Breast epithelium (tissue), 3 donors: ENCODE measurements around the gene MAGI3.

Experiments used
- POLR2A ChIP-seq: fragments of 450-650 bp; IDR thresholded peaks from one replicate; pipeline ENCODE4 v1.6.1; 2016; ENCODE audit warnings: antibody characterized with exemption, mild to moderate bottlenecking, moderate library complexity
- TF ChIP-seq, protein P1 (sequence below), 3 donors: fragments of 450-650 bp; IDR thresholded peaks; one replicate each; pipeline ENCODE4 v1.5.1; 2016 to 2017; ENCODE audit warnings: antibody characterized with exemption in 3 of 3, mild to moderate bottlenecking in 3 of 3, moderate library complexity in 3 of 3

DNA sequence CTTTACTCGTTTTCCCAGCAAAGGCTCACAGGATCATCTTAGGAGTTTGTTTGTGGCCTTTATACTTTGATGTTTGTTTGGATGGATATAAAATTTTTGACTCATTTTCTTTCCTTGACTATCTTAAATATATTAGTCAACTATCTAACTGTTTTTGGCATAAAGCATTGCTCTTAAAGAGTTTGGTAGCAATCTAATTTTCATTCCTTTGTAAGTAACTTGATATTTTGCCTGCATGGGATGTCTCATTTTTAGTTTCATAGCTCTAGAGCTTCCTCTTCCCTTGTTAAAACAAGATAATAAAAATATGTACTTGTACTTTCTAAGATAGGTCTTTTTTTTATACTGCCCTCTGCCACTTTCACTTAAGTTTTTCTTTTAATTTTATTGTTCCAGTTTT, 161.9 kb downstream of the MAGI3 start:
- TF ChIP-seq, protein P1, sequence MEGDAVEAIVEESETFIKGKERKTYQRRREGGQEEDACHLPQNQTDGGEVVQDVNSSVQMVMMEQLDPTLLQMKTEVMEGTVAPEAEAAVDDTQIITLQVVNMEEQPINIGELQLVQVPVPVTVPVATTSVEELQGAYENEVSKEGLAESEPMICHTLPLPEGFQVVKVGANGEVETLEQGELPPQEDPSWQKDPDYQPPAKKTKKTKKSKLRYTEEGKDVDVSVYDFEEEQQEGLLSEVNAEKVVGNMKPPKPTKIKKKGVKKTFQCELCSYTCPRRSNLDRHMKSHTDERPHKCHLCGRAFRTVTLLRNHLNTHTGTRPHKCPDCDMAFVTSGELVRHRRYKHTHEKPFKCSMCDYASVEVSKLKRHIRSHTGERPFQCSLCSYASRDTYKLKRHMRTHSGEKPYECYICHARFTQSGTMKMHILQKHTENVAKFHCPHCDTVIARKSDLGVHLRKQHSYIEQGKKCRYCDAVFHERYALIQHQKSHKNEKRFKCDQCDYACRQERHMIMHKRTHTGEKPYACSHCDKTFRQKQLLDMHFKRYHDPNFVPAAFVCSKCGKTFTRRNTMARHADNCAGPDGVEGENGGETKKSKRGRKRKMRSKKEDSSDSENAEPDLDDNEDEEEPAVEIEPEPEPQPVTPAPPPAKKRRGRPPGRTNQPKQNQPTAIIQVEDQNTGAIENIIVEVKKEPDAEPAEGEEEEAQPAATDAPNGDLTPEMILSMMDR (IDR thresholded peaks at IDR 0.05) = no peak
- no peak for TF ChIP-seq POLR2A
